ENCODE results near the gene RNF150. TPM values are rescaled to one million over a fixed set of nuclear protein-coding genes. Genes with fewer than 3 reads are reported as not detected.

Gene RNF150
- 10 to 100 TPM in 4 of 5 donors, 1 to 10 TPM in 1; 5.9 to 88.1 (median 21.7) TPM for total RNA-seq
- polyA plus RNA-seq: 1 to 10 TPM in 1 of 3 donors, under 1 TPM in 2; 0.31 to 1.3 (median 0.61) TPM
- long read RNA-seq, donor 1, full-length matches to known transcripts: 1 of 1 reads
- long read RNA-seq, donor 1, partial matches to known transcripts: 0 of 1 reads
- long read RNA-seq, donor 1, other reads (novel, unspliced or antisense): 0 of 1 reads
- long read RNA-seq, donor 2, full-length matches to known transcripts: 4 of 4 reads
- long read RNA-seq, donor 2, partial matches to known transcripts: 0 of 4 reads
- long read RNA-seq, donor 2, other reads (novel, unspliced or antisense): 0 of 4 reads
- long read RNA-seq, donor 3: 0 reads
- long read RNA-seq, donor 4, full-length matches to known transcripts: 1 of 1 reads
- long read RNA-seq, donor 4, partial matches to known transcripts: 0 of 1 reads
- long read RNA-seq, donor 4, other reads (novel, unspliced or antisense): 0 of 1 reads
- long read RNA-seq, donor 5, full-length matches to known transcripts: 3 of 3 reads
- long read RNA-seq, donor 5, partial matches to known transcripts: 0 of 3 reads
- long read RNA-seq, donor 5, other reads (novel, unspliced or antisense): 0 of 3 reads
- long read RNA-seq, donor 6, full-length matches to known transcripts: 4 of 11 reads
- long read RNA-seq, donor 6, partial matches to known transcripts: 7 of 11 reads
- long read RNA-seq, donor 6, other reads (novel, unspliced or antisense): 0 of 11 reads
- long read RNA-seq, donor 7, full-length matches to known transcripts: 3 of 3 reads
- long read RNA-seq, donor 7, partial matches to known transcripts: 0 of 3 reads
- long read RNA-seq, donor 7, other reads (novel, unspliced or antisense): 0 of 3 reads
- long read RNA-seq, donor 8, full-length matches to known transcripts: 3 of 3 reads
- long read RNA-seq, donor 8, partial matches to known transcripts: 0 of 3 reads
- long read RNA-seq, donor 8, other reads (novel, unspliced or antisense): 0 of 3 reads
- long read RNA-seq, donor 9: 0 reads
- long read RNA-seq, donor 10, full-length matches to known transcripts: 2 of 2 reads
- long read RNA-seq, donor 10, partial matches to known transcripts: 0 of 2 reads
- long read RNA-seq, donor 10, other reads (novel, unspliced or antisense): 0 of 2 reads

GRCh38 chr4:141133146-141133998 lies at the start of gene RNF150:
RNF150 (minus strand) TSS chr4:141133469.
- peak in 5 of 7 experiments; percentile 33 to 62 (median 52) for TF ChIP-seq CTCF (IDR thresholded peaks at IDR 0.05)
- TF ChIP-seq POLR2A (IDR thresholded peaks at IDR 0.05): no peak
- no peak for TF ChIP-seq EP300 (IDR thresholded peaks at IDR 0.05)
- peak in 1 of 3 donors; percentile 5 for TF ChIP-seq POLR2AphosphoS5 (IDR thresholded peaks at IDR 0.05)
- intact Hi-C loops (cut with DNase I; ENCODE audit: low total_unique reads): loop anchor here (5.0 kb wide), 1 partner anchor 271 kb away; no protein-coding TSS in a partner anchor
- peaks cover 13 to 31% (median 25%) of the 10 kb centered on the region in 4 donors for H3K4me1 ChIP-seq
- no peaks in the 10 kb centered on the region for H3K36me3 ChIP-seq
- H3K4me3 ChIP-seq: peak within 1 kb of the TSS; percentile 73 to 89 (median 76)
- H3K27me3 ChIP-seq: peaks cover 0 to 52% (median 12%) of the 10 kb centered on the region in 3 donors
- no peaks in the 10 kb centered on the region for H3K9me3 ChIP-seq
- peak within 1 kb of the TSS; percentile 24 to 84 (median 65) for H3K27ac ChIP-seq
- 2 to 6% (median 2%) methylated on average over 17 to 50 of the region's 50 CpGs for WGBS, 5 donors
- peak; percentile 60 to 96 for DNase-seq

DNA sequence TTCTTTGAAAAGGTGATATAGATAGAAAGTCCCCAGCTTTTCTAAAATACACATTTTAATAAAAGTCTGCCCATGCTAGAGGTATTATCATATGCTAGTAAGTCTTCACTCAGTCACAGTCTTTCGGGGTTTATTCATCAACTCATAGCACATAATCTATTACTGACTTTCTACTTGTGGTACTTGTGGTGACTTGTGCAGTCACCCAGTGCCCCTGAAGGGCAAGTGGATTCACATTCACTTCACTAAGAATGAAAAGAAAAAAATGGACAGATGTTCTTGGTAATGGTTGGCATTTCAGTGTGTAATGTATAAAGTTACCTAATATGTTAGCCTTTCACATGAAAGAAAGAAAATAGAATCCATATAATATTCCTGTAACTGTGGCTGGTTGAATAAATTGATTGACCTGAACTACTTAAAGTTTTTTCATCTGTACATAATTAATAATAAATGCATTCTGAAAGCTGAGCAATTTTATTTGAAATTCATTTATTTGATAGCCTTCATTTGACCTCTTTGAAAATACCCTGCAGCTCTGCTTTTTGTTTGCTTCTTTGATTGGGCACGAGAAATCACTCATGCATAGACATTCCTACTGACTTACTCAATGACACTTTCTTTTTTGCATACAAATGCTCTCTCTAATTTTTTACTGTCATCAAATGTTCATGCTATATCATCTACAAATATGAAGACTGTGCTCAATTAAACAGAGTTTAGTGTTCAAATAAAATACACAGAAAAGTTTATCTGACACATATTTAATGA lies 47.9 kb upstream of the RNF150 start:
- TF ChIP-seq EP300 (IDR thresholded peaks at IDR 0.05): no peak
- no peak for TF ChIP-seq POLR2AphosphoS5 (IDR thresholded peaks at IDR 0.05)
- TF ChIP-seq POLR2A (IDR thresholded peaks at IDR 0.05): no peak
- TF ChIP-seq CTCF (IDR thresholded peaks at IDR 0.05): no peak
- no peak for DNase-seq
- H3K27ac ChIP-seq: no peak overlapping the region
- WGBS, 5 donors: 70 to 84% (median 73%) methylated on average over 2 of the region's 2 CpGs
- no peaks in the 10 kb centered on the region for H3K9me3 ChIP-seq
- no peaks in the 10 kb centered on the region for H3K4me1 ChIP-seq
- no peak overlapping the region for H3K4me3 ChIP-seq
- no peaks in the 10 kb centered on the region for H3K27me3 ChIP-seq
- intact Hi-C loops (cut with DNase I; ENCODE audit: low total_unique reads): no loop called here
- H3K36me3 ChIP-seq: no peaks in the 10 kb centered on the region

GRCh38 chr4:141179474-141180373 lies 46.5 kb upstream of the RNF150 start:
- no peaks in the 10 kb centered on the region for H3K4me1 ChIP-seq
- DNase-seq: no peak
- intact Hi-C loops (cut with DNase I; ENCODE audit: low total_unique reads): no loop called here
- H3K27ac ChIP-seq: no peak overlapping the region
- H3K36me3 ChIP-seq: no peaks in the 10 kb centered on the region
- H3K4me3 ChIP-seq: no peak overlapping the region
- H3K9me3 ChIP-seq: no peaks in the 10 kb centered on the region
- no peaks in the 10 kb centered on the region for H3K27me3 ChIP-seq
- TF ChIP-seq CTCF (IDR thresholded peaks at IDR 0.05) (no peak), POLR2A (IDR thresholded peaks at IDR 0.05) (no peak), POLR2AphosphoS5 (IDR thresholded peaks at IDR 0.05) (no peak), EP300 (IDR thresholded peaks at IDR 0.05) (no peak)
- 38 to 47% (median 41%) methylated on average over 8 of the region's 8 CpGs for WGBS, 5 donors

Measured in stomach (tissue), 19 donors.